GM18519 (cell line): ENCODE data around the gene SYNGR3.

ENCODE experiments used
- ATAC-seq: cut with Tn5 transposase; IDR thresholded peaks from one replicate; pipeline ENCODE4 v1.9.1; 2021; ENCODE audit warnings: mild to moderate bottlenecking, moderate library complexity; ENCODE audit not compliant: unreplicated experiment, low FRiP score

SYNGR3 gene

GRCh38 chr16:1991588-1991947, 1.8 kb downstream of the SYNGR3 start:
- no peak for ATAC-seq

DNA sequence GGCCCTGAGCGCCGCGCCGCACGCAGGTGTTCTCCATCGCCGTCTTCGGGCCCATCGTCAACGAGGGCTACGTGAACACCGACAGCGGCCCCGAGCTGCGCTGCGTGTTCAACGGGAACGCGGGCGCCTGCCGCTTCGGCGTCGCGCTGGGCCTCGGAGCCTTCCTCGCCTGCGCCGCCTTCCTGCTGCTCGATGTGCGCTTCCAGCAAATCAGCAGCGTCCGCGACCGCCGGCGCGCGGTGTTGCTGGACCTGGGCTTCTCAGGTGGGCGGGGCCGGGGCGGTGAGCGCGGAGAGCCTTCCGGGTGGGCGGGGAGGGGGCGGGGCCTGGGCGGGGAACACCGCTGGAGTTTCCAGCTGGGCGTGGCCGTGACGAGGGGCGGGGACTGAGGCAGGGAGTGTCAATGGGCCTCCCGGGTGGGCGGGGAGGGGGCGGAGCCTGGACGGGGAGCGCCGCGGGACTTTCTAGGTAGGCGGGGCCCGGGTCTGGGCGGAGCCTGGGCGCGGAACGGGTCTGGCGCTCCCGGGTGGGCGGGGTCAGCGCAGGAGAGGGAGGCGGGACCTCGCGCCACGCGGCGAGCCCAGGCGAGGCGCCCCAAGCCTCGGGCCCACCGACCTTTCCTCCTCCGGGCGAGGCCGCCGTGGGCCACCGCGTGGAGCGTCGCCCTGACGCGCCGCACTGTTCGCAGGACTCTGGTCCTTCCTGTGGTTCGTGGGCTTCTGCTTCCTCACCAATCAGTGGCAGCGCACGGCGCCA, 2.4 kb downstream of the SYNGR3 start:
- ATAC-seq, result peak; percentile 40

DNA sequence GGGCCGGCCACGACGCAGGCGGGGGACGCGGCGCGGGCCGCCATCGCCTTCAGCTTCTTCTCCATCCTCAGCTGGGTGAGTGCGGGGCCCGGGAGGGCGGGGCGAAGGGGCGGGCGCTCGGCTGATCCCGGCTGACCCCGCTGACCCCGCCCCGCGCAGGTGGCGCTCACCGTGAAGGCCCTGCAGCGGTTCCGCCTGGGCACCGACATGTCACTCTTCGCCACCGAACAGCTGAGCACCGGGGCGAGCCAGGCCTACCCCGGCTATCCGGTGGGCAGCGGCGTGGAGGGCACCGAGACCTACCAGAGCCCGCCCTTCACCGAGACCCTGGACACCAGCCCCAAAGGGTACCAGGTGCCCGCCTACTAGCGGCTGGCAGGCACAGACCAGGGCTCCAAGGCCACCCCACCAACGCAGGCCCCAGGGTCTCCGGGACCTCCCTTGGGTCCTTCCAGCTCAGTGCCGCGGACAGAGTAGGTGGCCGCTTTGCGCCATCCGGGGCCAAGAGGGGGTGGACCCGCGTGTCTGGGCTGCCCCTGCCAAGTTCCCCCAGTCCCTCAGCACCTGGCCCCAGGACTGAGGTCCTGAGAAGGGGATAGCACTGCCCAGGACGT, 3.0 kb downstream of the SYNGR3 start:
- ATAC-seq, result no peak

DNA sequence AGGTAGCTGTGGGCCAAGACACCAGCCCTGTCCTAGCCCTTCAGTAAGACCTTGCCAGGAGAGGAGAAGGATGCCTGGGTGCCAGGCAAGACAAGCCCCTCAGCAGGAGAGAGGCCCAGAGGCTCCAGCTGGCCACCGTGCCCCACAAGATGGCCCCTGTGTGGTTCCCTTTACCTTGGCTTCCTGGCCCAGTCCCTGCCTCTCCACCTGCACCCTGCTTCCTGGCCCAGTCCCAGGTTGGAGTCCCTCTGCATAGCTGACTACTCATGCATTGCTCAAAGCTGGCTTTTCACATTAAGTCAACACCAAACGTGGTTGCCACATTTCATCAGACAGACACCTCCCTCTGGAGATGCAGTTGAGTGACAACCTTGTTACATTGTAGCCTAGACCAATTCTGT, 4.0 kb downstream of the SYNGR3 start:
- no peak for ATAC-seq

DNA sequence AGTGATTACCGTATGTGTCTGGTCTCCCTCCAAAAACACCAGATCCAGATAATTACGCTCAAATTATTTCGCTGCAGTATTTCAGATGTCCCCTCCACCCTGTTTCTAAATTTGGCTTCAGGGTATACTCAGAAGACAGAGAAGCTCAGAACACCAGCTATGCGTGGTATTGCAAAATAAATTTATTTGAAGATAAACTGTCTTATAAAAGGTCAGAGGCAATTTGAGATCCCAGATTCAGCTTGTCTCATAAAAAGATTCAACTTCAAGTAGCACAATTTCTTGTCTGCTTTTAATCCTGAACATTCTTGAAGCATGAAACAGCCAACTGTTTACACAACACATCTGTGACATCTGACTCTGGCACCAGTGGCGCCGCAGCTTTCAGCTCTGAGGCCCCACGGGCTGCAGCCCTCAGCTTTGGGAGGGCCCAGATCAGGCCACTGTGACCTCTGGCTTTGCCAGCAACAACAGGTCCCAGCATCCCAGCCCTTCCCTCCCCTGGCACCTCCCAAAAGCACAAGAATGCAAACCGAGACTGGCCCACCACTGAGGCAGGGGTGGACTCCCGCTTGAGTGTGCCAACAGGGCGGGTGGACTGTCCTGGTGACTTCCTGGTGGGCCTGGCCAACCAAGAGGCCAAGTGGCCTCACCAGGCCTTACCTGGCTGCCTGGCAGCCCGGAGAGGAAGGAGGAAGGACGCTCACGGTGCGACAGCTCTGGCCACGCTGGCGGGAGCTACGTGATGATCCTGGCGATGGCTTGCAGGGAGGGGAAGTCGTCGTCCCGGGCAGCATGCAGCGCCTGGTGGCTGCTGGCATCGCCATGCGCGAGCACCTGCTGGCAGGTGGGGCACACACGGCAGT, 8.0 kb downstream of the SYNGR3 start:
- ATAC-seq, result no peak

- no peak for ATAC-seq
Observed at GRCh38 chr16:1998360-1998835, 8.6 kb downstream of the SYNGR3 start.

DNA sequence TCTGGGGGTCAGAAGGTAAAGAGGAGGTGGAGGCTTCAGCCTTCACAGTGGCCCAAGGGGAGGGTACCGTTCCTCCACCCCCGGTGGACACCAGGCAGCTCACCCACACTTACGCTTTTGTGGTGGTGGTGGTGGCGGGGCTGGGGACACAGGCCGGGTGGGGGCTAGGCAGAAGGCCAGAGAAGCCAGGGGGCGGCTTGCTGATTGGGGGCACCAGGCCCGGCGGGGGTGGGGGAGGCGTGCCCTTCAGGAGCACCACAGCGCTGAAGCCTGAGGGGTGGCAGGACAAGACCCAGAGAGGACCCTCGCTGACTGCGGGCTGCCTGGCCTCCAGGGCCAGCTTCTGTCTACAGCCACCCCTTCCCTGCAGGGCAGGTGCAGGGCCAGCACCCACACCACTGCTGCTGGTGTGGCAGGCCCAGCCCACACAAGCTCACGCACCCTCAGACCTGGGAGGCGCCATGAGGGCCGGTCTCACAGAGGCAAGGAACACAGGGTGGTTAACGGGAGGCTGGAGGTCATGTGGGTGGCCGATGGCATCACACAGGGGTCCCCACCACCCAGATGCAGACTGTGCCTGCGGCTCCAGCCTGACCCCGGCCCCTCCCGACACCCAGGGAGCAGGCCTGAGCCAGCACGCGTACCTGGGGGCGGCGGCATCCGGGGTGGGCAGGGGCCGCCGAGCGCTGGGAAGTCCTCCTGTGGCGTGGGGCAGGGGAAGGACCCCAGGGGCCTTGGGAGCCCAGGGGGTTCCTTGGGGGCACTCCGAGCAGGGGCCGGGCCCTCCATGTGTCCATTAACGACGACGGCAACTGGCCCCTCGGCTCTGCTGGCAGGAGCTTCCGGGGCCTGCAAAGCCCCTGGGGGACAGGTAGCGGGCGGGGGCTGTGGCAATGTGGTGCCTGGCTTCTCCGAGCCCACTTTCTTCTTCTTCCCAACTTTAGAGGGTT, 9.4 kb downstream of the SYNGR3 start:
- no peak for ATAC-seq

DNA sequence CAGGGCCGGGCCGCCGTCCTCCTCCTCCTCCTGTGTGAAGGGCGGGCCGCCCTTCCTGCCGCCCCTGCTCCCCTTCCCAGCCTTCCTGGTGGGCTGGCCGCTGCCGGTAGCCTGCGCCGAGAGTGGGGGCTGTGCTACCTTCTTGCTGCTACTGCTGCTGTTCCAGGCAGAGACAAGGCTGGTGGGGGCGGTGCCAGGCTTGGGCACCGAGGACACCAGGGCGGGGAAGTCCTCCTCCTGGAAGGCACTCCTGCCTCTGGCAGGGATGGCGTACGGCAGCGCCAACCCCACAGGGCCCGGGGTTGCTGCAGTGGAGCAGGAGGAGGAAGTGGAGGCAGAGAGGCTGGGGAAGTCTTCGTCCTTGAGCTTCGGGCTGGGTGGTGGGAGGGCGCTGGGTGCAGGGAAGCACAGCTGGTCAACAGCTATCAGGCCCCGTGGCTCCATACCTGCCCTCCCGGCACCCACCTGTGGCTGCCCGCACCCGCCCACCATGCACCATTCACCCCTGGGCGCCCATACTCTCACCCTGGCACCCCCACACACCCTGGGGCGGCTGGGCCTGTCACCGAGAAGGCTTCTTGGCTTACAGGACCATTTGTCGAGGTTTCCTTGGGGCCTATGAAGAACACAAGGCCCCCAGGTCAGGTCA, 10.2 kb downstream of the SYNGR3 start:
- ATAC-seq, result no peak

DNA sequence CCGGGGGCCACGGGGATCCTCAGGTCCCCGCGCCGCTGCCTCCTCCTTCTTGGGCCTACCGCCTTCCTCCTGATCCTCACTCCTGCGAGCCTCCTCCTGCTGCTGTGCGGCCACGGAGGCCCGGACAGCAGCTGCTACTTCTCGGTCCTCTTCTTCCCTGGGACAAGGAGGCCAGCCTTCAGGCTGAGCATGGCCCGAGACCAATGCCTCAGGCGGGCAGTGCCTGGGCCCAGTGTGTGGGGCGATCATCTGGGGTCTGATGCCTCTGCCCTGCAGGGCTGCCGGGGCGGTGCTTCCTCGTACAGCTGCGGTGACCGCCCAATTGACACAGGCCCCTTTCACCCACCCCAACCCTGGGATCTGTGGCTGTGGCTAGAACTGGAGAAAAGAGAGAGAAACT, 11.3 kb downstream of the SYNGR3 start:
- ATAC-seq, result no peak

GRCh38 chr16:2001456-2002355, 11.9 kb downstream of the SYNGR3 start:
- ATAC-seq, result no peak

GRCh38 chr16:2002406-2003230, 12.8 kb downstream of the SYNGR3 start:
- no peak for ATAC-seq

GRCh38 chr16:2003231-2003826, 13.6 kb downstream of the SYNGR3 start:
- ATAC-seq, result no peak

GRCh38 chr16:2003827-2004641, 14.3 kb downstream of the SYNGR3 start:
- ATAC-seq, result no peak

DNA sequence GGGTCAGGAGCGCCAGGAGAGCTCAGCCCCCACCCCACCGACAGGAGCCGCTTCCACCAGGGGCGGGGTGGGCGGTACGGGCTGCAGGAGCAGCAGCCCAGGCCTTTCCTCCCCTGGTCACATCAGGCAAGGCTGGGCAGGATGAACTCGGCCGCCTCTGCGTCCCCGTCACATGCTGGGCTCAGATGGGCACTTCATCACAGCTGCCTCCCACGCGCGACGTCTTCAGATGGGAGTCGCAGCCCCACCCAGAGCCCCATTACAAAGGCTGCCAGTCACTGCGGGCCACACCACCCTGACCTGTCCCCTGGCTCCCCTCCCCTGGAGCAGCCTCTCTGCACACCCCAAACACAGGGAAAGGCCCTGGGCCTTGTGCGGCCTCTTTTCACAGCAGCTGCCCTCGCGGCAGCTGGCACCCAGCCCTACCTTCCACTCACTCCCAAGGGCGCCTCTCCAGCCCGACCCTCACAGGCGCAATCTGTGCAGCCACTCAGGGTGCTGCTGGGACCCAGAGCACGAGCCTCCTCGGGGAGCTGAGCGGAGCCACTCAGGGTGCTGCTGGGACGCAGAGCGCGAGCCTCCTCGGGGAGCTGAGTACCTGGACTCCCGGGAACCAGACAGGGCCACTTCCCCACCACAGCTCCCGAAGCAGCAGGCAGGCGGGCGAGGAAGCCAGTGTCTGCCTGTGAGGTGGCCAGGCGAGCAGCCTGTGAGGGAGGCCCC, 15.2 kb downstream of the SYNGR3 start:
- no peak for ATAC-seq

DNA sequence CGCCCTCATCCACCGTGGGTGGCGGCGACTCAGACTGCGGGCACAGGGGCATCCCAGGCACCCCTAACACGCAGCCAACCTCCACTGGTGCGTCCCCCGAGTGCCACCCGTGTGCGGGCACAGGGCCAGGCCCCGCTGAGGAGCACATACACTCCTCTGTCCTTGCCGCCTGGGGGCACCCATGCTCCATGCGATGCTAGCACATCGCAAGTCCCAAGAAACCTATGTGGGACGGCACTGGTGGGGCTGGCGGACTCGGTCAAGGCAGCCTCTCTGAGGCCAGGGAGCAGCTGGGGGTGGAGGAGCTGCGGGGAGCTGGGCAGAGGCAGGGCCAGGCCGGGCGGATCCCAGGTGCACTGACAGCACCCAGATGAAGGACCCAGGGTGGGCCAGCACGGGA, 15.9 kb downstream of the SYNGR3 start:
- ATAC-seq, result no peak

GRCh38 chr16:2006317-2006716, 16.5 kb downstream of the SYNGR3 start:
- no peak for ATAC-seq
